M059J (cell line): ENCODE results near the gene NCK1. TPM values are rescaled to one million over a fixed set of nuclear protein-coding genes. Genes with fewer than 3 reads are reported as not detected.
"Not testable (repeated sequence)": the region's sequence is repeated elsewhere in the genome, so short reads cannot be mapped to it uniquely, and the experiment has no call there.

Experiments
- DNase-seq: peaks from one replicate; pipeline ENCODE4 v3.0.0-alpha.2; 2012; ENCODE audit warnings: low read depth
- total RNA-seq: library from RNA; depleted of rRNA; stranded (reverse); fragments of >200 nt; shearing (Covaris generic); gene quantifications from 2 replicates; pipeline ENCODE4 v1.2.3, GENCODE V29; 2014

Gene NCK1
- total RNA-seq, 1 experiment from 2014 or later = 77.8 TPM

DNA sequence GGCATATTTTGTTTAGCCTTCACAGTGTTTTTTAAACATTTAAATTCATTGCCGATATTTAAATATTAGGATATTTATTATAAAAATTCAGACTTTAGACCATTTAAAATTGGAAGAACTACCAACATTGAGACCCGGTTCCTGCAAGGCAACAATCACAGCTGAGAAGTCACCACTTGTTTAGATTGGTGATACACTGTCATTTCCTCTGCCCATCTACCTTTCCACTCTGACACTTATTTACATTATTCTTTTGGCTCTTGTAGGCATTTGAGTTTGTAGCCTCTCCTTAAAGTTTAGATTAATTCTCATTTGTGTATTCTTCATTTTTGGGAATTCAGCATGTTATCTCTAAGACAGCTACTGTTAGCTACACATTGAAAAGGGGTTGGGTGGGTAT is 85.5 kb downstream of the NCK1 start:
- DNase-seq = no peak

DNA sequence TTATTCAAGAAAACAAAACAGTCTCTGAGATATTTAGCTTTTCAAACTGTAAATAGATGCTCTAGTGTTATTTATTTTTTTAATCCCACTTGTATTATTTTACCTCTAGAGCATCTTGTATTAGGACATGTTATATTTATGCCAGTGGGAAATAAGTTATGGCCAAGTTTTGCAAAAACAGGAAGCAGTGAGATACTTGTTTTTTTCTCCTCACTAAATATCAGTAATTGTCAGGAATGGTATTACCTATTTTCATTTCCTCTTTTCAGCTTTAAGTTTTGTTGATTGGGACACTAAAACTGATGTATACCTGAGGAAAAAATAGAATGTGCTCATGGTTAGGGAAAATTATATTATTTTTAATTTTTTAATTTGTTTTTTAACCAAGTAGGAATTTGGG is 87.1 kb downstream of the NCK1 start:
- DNase-seq = no peak

DNA sequence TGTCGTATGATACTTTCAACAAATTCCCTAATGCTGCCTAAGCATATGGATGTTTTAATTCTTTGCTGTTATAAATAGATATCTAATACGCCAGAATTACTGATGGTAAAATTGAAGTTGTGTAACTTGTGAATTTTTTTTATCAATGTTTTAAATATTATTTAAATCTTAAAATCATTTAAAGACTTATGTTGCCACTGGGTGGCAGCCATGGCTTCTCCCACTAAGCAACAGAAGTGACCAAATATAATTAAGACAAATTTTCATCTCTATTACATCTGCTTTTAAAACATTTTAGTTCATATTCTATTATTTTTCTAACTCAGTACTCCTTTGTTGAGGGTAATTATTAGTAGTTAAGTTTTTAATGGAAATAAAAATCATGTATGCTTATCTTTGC is 87.7 kb downstream of the NCK1 start:
- no peak for DNase-seq

DNA sequence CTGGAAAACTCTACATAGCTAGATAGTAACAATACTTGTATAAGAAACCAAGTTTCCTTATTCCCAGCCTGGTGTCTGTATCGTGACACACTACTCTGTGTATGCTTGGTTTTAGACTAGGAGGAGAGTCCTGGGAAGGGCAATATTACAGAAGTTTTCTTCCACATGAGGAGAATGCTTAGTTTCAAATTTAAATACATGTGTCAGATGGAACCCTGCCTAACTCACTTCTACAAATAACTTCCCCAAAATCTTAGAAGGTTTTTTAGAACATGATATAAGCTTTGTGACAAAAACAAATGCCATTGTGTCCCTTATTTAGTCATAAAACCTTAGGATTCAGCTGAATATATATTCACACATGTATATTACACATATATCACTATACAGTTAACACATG is 88.6 kb downstream of the NCK1 start:
- DNase-seq = no peak

DNA sequence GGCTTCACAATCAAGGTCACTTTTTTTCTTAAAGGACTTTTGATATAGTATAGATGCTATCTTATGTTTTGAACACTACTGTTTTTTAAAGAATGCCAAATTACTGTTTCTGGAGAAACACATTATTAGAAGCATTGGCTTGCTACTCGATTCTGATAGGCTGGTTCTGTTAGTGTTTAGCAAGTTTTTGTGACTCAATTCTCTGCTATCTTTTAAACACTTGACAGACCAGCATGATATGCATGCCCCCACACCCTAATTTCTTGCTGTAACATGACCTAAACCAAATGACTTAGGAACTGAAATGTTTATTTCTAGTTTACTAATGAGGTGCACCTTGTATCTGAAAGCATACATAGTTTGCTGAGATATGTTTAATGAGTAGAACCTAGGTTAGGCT is 90.3 kb downstream of the NCK1 start:
- peak; percentile 74 for DNase-seq

DNA sequence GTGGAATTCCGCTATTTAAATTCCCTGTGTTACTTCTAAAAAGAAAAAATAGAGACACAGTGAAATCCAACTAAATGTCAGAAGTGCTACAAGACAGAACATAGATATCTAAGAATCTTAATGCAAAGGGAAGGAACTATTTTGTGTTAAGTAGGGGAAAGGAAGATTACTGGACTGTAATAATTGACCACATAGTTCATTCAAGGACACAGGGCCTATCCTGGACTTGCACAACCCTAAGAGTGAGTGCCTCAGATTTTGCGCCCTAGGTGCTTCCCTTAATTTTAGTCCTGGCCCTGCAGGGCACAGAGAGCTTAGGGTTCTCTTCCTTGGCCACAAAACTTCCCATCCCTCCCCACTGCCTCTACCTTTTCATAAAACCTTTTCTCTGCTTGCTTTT is 92.2 kb downstream of the NCK1 start:
- DNase-seq = peak; percentile 90

DNA sequence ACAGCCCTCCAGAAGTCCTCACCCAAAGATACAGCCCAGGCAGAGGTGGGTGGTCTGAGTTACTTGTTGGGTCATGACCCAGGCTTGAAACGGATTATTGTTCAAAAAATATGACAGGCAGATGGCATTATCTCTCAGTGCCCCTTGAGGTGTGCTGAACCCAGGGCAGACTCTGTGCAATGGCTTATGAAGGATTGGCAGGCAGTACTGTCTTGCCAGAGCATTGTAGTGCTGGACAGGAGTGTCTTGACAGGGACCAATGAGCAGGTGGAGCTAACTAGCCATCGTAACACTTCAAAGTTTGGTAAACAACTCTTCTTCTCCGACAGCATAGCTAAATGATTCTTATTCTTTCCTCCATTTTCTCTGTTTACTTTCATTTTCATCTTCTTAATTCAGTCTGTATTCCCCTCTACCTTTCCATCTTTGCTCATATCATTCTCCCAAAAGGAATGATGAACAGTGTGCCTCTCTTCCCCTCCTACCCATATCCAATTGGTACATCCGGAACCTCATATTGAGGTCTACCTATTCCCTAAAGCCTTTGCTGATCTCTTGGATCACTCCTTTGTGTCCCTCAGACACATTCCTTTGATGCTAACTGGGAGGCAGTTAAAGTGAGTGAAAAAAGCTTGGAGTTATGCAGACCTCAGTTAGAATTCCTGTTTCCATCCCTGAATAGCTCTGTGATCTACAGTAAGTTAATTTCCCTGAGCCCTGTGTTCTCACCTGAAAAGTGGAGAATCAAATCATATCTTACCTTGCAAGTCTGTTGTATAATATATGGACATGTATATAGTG is 93.2 kb downstream of the NCK1 start:
- peak; percentile 58 for DNase-seq

DNA sequence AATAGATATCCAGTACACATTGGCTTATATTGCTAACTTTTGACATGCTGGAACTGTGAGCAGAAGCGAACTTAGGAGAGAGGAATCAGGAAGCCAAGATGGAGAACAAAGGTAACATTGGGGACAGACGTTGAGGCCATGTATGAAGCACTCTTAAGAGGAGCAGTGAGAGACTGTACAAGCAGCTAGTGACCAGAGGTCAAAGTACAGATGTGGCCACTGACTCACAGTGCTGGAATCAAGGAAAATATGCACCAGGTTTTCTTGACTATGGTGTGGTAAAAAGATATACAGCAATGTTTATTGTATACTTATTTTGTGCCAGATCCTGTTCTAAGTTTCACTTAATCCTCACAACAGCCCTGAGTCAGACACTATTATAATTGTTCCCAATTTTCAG is 93.8 kb downstream of the NCK1 start:
- DNase-seq = peak; percentile 98

DNA sequence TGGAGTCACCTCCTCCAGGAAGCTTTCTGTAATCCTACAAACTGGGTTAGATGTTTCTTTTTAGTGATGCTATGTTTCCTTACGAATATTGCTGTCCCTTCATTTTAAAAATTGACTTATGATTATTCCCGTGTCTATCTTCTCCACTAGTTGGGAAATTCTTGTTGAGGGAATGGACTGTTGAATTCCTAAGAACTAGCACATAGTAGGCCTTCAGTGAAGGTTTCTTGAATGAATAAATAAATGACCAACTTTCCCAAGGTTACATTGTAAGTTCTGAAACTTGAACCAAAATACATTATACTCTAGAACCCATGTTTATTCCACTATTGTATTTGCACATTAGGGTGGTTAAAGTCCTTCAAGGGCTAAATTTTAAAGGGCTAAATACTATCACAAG is 95.0 kb downstream of the NCK1 start:
- DNase-seq = no peak

DNA sequence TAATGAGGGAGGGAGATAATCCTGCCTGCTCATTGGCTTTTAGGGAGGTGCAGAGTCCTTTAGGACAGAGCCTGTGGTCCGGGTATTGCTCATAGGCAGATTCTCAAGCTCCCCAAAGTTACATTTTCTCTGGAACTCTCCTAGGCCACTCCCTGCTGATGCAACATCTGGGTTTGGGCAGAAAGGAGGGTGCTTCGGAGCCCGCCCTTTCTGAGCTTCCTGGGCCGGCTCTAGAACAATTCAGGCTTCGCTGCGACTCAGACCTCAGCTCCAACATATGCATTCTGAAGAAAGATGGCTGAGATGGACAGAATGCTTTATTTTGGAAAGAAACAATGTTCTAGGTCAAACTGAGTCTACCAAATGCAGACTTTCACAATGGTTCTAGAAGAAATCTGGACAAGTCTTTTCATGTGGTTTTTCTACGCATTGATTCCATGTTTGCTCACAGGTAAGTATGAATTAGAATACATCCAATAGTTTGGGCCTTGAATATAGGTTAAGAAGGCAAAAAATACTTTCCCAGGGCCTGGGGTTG is 95.8 kb downstream of the NCK1 start, which contains the start of gene IL20RB:
Gene IL20RB (plus strand): TSS at position 233 of the 538 bp plus-strand sequence. CDS start 131 bp downstream, at position 364.
- DNase-seq = peak; percentile 51

DNA sequence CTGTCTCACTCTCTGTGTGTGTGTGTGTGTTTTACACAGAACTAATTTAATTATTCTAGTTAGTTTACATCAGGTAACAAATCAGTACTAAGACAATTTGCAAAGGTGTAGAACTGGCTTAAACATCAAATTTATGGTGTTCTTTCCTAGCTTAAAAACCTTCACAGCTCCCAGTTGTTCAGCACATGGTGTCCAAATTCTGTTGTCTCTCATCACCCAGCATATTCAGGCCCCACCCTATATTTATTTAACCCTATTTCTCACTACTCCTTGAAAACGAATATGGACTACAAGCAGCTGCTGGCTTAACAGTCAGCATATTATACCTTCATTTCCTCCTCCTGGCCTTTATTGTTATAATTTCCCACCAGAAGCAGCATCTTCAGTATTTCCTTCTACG is 96.9 kb downstream of the NCK1 start:
- DNase-seq = no peak

DNA sequence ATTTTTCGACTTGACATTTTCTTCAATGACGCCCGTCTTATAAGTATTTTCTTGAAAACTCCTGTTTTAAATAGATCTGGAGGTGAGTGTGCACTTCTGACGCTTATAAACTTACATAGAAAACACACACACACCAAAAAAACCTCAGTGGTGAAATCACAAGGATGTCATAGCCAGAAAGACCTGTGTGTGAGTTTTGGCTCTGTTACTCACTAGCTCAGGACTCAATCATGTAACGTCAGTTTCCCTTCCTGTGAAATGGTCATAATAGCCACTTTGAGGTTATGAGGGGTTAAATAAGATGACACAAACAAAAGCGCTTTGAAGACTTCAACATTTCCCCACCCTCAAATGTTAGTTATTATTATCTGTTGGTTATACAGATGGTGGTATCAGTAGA is 97.6 kb downstream of the NCK1 start:
- no peak for DNase-seq

DNA sequence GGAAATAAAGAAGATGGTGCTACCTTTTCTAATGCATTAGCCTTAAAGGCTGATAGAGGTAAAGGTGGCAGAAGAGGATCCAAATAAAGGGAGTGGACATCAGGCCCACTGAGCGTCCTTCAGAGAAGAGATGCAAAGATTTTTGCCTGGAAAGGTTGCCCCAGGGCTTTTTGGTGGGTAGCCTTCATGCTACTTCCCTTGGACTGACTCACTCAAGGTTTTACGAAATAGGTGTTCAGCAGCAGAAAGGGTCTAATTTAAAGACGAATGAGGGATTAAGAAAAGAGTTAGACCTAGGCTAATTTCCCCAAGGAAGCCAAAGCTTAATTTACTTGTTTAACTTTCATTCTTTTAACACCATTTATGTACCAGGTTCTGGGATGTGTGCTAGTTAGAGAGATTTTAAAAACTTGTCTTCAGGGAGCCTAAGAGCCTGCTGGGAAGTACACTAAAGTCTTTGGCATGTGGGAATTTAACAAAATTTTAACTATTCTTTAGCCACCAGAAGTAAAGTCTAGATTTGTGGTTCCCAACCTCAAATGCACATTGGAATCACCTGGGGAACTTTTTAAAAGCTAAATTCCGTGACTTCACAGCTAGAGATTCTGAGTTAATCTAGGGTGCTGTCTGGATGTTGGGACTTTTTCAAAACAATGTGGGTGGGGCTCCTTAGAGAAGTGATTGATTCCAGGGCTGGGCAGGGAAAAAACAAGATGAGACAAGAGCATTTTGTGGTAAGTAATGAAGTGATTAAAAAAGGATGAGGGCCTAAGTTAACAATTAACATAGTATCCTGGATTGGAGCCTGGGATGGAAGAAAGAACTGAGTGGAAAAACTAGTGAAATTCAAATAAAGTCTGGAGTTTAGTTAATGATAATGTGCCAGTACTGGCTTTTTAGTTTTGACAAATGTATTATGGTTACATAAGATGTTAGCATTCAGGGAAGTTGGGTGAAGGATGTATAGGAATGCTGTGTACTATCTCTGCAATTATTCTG is 99.1 kb downstream of the NCK1 start:
- DNase-seq = peak; percentile 98

DNA sequence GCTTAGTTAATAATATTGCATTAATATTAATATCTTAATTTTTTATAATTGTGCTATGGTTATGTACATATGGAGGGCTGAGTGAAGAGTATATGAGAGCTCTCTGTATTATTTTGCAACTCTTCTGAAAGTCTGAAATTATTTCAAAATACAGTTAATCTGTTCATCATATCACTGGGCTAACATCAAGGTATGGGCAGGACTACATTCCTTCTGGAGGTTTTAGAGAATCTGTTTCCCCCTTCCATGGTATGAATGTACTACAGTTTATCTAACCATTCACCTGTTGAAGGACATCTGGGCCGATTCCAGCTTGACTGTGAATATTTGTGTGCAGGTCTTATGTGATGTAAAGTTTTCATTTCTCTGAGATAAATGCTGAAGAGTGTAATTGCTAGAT is 100.9 kb downstream of the NCK1 start:
- DNase-seq = no peak

DNA sequence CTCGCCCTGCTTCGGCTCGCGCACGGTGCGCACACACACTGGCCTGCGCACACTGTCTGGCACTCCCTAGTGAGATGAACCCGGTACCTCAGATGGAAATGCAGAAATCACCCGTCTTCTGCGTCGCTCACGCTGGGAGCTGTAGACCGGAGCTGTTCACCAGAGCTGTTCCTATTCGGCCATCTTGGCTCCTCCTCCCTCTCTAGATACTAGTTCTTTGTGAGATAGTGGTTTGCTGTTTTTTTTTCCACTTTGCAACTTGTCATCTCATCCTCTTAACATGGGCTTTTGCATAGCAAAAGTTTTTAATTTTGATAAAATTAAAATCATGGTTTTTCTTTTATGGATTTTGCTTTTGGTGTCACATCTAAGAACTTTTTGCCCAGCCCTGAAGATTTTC is 107.5 kb downstream of the NCK1 start:
- DNase-seq = not testable (repeated sequence)

DNA sequence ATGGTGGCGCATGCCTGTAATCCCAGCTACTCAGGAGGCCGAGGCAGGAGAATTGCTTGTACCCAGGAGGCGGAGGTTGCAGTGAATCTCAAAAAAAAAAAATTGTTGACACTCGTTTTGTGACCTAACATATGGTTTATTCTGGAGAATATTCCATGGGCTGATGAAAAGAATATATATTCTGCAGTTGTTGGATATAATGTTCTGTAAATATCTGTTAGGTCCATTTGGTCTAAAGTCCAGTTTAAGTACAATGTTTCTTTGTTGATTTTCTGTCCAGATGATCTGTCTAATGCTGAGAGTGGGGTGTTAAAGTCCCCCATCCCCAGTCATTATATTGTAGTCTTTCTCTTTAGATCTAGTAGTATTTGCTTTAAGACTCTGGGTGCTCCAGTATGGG is 111.3 kb downstream of the NCK1 start:
- no peak for DNase-seq

DNA sequence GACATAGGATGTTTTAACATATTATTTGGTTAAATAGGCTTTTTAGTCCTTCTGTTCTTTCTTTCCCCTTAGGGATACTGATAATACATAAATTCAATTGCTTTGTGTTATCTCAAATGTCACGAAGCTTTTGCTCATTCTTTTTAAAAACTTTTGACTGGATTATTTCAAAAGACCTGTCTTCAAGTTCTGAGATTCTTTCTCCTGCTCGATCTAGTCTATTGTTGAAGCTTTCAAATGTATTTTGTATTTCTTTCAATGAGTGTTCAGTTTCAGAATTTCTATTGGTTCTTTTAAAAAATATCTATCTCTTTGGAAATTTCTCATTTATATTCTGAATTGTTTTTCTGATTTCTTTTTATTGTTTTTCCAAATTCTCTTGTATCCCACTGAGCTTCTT is 112.7 kb downstream of the NCK1 start:
- no peak for DNase-seq

DNA sequence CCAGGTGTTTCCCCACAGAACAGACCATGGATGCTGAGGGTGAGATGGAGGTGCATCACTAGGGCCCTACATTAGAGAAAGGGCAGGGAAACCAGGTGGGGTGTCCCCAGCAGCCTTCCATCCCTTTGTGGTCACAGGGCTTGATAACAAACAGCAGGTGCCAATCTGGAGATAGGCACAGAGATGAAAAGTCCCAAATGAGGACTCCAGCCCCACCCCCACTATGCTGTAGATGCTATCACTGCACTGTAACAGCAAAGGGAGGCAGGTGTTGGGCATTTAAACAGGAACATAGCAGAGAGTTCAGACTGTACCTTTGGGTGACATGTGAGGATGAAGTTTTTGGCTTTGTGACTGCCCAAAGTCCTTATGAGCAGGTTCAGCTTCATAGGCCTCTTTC is 117.2 kb downstream of the NCK1 start:
- no peak for DNase-seq

DNA sequence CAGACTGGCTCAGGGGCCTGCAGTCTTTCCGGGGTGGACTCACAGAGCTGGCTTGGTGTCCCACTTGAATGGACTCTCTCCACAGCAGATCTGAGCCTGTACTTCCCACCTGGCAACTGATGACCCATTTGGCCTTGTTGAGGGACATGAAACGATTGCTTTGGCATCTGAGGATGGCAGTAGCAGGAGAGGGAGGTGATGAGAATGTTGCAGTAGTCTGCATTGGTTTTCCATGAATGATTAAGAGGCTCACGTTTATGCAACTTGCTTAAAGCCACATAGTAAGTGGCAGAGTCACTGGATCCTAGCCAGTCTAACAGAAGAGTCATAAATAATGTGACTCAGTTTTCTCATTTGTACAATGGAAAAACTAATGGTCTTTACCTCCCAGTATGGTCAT is 117.7 kb downstream of the NCK1 start:
- DNase-seq = peak; percentile 86

DNA sequence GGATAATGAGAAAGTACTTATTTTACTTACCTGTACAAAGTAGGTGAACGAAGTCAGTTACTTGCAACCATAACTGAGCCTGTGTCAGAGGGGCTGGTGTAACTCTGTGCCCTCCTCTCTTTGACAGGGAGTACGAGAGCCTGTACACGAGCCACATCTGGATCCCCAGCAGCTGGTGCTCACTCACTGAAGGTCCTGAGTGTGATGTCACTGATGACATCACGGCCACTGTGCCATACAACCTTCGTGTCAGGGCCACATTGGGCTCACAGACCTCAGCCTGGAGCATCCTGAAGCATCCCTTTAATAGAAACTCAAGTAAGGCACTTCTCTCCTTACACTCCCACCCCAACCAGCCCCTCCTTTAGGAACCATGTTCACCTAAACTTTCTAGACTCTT is 120.0 kb downstream of the NCK1 start:
- DNase-seq = no peak

DNA sequence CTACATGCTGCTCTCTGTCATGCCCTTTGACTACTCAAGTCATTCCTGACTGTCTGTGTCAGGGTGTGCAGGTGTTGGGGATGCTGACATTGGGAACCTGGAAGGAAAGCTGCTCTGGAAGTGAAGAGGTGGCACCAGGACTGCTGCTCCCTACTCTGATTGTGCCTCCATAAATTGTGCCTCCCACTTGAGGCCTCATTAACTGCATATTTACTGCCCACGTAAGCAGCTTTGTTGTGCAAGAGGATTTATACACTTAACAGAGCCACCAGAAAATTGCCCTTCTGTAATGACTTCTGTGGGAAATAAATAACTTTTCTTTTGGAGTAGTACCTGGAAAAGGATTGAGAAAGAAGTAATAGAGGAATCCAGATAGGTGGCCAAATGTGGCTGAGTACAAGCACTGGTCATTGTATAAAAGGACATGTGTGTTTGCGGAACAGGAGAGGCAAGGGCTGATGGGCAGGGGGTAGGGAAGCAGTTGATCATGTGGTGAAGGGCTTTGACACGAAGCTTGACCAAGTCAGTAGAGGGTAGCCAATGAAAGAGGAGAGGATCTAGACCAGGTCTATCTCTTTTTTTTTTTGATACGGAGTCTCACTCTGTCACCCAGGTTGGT is 120.6 kb downstream of the NCK1 start:
- no peak for DNase-seq

DNA sequence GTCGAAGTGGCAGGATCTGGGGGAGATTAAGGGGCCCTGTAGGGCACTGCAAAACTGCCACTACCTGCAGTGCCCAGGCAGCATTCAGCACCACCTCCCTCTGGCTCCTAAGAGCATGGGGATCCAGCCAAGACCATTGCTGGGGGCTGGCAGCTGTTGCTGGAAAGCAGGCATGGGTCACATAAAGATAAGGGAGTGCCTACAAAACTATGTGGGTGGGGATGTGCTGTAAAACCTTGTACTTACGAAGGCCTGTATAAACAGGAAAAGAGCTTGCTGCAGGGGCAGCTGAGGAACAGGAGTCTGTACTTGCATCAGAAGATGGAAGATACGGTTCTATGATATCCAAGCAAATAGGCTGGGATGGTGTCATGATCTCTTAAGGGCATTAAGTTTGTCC is 122.8 kb downstream of the NCK1 start:
- DNase-seq = peak; percentile 64
